GM20431 (cell line): ENCODE measurements around the gene TBC1D2B.

Source experiments
- in situ Hi-C: fragments of 300-500 bp; cut with MseI, MboI; formaldehyde crosslinking; loops from one replicate; pipeline ENCODE4 v1.15.0; 2020; ENCODE audit warnings: low sequenced_read_pairs; ENCODE audit not compliant: unreplicated experiment

TBC1D2B gene

GRCh38 chr15:77966540-77967234 is 110.8 kb downstream of the TBC1D2B start:
- in situ Hi-C loops = loop anchor here (5.0 to 25.0 kb wide), 2 partner anchors 141 to 271 kb away; partner anchors contain the start of gene ACSBG1

DNA sequence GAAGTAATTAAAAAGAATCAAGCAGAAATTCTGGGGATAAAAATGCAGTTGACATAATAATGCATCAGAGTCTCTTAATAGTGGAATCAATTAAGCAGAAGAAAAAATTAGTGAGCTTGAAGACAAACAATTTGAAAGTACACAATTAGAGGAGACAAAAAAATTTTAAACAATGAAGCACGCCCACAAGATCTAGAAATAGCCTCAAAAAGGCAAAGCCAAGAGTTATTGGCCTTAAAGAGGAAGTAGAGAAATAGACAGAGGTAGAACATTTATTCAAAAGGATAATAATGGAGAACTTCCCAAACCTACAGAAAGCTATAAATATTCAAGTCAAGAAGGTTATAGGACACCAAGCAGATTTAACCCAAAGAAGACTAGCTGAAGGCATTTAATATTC is 113.3 kb downstream of the TBC1D2B start:
- in situ Hi-C loops = loop anchor here (25.0 kb wide), 1 partner anchor 273 kb away; the partner anchor contains the start of gene ACSBG1

DNA sequence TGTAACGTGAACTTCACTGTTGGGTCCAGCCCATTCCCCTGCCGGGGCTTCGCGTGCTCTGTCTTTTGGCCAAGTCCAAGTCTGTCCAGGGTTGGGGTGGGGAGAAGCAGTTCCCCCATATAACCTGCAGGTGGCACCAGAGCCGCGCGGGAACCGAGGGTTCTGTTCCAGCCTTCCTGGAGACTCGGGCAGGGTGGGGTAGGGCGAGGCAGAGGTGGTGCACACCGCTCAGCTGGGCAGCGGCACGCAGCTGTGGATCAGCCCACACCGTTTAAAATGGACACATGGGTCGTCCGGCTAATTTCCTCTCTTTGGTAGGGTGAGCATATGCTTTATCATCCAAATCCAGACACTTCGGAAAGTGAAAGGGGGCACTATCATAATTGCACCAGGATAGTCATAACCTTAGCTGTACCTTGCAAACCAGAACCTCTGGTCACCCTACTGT is 118.1 kb downstream of the TBC1D2B start:
- in situ Hi-C loops = loop anchor here (25.0 kb wide), 1 partner anchor 278 kb away; the partner anchor contains the start of gene ACSBG1

- in situ Hi-C loops = loop anchor here (25.0 kb wide), 1 partner anchor 278 kb away; the partner anchor contains the start of gene ACSBG1
These were observed 118.6 kb downstream of the TBC1D2B start for GRCh38 chr15:77958716-77959431.

DNA sequence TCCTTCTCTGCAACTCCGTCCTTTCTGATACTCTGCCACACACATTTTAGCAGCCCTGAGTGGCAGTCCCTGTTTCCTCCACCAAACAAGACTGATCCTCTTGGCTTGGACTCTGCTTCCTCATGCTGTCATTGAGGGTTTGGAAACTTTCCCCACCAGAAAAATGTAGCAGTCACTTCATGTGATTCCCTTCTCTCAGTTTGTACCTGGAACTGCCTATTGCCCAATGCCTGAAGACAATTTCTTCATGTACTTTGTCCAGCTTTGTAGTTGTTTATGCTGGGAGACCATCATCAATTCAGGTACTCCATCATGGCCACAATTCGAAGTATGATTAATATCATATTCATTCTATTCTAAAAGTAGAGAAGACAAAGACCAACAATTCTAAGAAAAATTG is 119.5 kb downstream of the TBC1D2B start:
- in situ Hi-C loops = loop anchor here (25.0 kb wide), 1 partner anchor 279 kb away; the partner anchor contains the start of gene ACSBG1

DNA sequence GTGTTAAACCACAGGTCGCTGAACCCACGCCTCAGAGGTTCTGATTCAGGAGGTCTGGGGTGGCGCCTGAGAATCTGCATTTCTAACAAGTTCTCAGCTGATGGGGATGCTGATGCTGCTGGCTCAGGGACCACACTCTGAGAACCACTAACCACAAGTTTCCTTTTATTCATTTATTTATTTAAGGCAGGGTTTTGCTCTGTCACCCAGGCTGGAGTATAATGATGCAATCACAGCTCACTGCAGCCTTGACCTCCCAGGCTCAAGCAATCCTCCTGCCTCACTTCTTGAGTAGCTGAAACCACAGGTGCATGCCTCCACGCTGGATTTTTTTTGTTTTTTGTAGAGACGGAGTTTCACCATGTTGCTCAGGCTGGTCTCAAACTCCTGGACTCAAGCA is 123.6 kb downstream of the TBC1D2B start:
- in situ Hi-C loops = loop anchor here (25.0 kb wide), 1 partner anchor 283 kb away; the partner anchor contains the start of gene ACSBG1

GRCh38 chr15:77952928-77953446 is 124.5 kb downstream of the TBC1D2B start:
- in situ Hi-C loops = loop anchor here (25.0 kb wide), 1 partner anchor 284 kb away; the partner anchor contains the start of gene ACSBG1

DNA sequence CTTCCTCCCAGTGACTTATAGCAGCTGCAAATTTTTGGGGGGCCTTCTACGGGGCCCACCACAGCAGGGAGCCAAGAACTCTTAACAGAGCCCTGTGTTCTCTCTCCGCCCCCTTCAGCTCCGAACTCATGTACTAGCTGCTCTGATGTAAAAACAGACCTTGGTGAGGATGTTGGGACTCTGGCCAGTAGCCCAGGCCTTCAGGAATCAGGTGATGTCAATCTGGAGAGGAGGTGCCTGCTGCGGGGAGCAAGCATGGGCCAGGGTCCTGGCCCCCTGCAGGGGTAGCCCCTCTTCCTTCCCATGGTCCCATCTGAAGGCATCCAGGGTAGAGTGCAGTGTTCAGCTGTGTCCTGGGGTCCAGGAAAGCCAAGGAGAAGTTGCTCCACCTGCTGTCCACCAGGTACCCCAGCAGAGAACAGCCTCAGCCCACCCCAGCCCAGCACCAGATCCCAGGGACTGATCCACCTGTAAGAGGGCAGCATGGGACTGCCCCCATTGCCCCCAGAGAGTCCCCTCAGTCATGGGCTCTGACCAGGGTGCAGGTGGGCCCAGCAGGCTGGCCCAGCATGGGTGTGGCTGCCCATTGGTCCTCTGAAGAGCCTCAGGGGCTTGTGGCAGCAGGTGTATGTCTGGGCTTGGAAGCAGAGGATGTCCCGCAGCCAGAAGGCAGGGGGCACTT is 126.3 kb downstream of the TBC1D2B start:
- in situ Hi-C loops = loop anchor here (25.0 kb wide), 1 partner anchor 286 kb away; the partner anchor contains the start of gene ACSBG1

DNA sequence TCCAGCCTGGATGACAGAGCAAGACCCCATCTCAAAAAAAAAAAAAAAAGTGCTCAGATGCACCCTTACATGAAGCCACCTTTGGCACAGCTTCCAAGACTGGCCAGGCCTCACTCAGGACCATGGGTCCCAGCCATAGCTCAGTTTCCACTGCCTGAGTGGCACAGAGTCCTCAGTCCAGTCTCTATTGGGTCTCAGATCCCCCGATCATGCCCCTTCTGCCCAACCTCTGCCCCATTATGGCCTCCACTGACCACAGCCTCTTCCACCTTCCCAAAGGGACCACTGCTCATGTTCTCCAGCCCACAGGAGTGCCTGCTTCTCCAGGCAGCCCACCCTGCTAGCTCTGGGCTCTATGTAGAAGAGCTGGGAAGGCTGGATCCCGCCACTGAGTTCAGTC is 127.0 kb downstream of the TBC1D2B start:
- in situ Hi-C loops = loop anchor here (25.0 kb wide), 1 partner anchor 287 kb away; the partner anchor contains the start of gene ACSBG1

GRCh38 chr15:77945566-77945965 is 131.9 kb downstream of the TBC1D2B start:
- in situ Hi-C loops = no loop called here
